GM12878 (cell line): ENCODE measurements around the gene SAMSN1. TPM values are rescaled to one million over a fixed set of nuclear protein-coding genes. Genes with fewer than 3 reads are reported as not detected.

Experiments used
- ATAC-seq: fragments of 200-7000 bp; cut with Tn5 transposase; 3 replicates; pipeline ENCODE4 v1.9.1; 2020; ENCODE audit warnings: mild to moderate bottlenecking, moderate library complexity
- BruUV-seq: library from RNA; stranded (reverse); fragments of 400-500 nt; replicated peaks from 2 replicates; lab custom pipeline; 2021; lab: Mats Ljungman, UMichigan
- CTCF ChIA-PET: fragments of 300-600 bp; sonication (Branson Sonifier 250); formaldehyde crosslinking; extraction: SDS; loops from one replicate; lab custom pipeline; 2021; ENCODE audit warnings: inconsistent platforms; lab: Yijun Ruan, JAX
- POLR2A ChIA-PET: fragments of 350-600 bp; formaldehyde crosslinking; extraction: SDS; loops from one replicate; lab custom pipeline; 2021; ENCODE audit warnings: inconsistent platforms; lab: Charles Lee
- RAD21 ChIA-PET: fragments of 300-600 bp; sonication (Branson Sonifier 250); formaldehyde crosslinking; loops from one replicate; lab custom pipeline; 2023; ENCODE audit warnings: antibody characterized with exemption; ENCODE audit not compliant: unreplicated experiment; lab: Charles Lee
- SMC1A ChIA-PET: fragments of 300-600 bp; sonication (Branson Sonifier 250); formaldehyde crosslinking; loops from one replicate; lab custom pipeline; 2023; ENCODE audit not compliant: unreplicated experiment, uncharacterized antibody; lab: Charles Lee
- DNase-seq: peaks from one replicate; pipeline ENCODE4 v3.0.0-alpha.2; 2011; ENCODE audit warnings: low read depth, low spot score
- FAIRE-seq: peaks from 3 replicates; lab custom pipeline; 2011; peaks lifted over from hg19 to GRCh38; lab: Jason Lieb, UNC
- H2AFZ ChIP-seq: 2 replicates; pipeline ENCODE4 v1.6.0; 2011; ENCODE audit warnings: low read depth, low read length, control low read depth; ENCODE audit not compliant: control insufficient read depth
- H3K27ac ChIP-seq: 2 replicates; pipeline ENCODE4 v1.5.1; 2011; ENCODE audit warnings: control low read depth; ENCODE audit not compliant: control insufficient read depth, insufficient read depth
- H3K27me3 ChIP-seq, 2 experiments: replicated peaks in 1 of 2; 2 replicates each; pipeline versions ENCODE4 v1.6.0 to v1.6.1; 2011; ENCODE audit warnings: low read length in 1 of 2; ENCODE audit not compliant: control insufficient read depth in 2 of 2, insufficient read depth in 2 of 2
- H3K36me3 ChIP-seq, 2 experiments: 2 replicates each; pipeline ENCODE4 v1.5.1; 2011; ENCODE audit warnings: low read length in 1 of 2; ENCODE audit not compliant: control insufficient read depth in 2 of 2, insufficient read depth in 2 of 2
- H3K4me1 ChIP-seq: 2 replicates; pipeline ENCODE4 v1.6.1; 2011; ENCODE audit warnings: mild to moderate bottlenecking, low read length, moderate library complexity, mixed read lengths; ENCODE audit not compliant: control insufficient read depth, insufficient read depth
- H3K4me2 ChIP-seq: 2 replicates; pipeline ENCODE4 v1.6.0; 2011; ENCODE audit warnings: control low read depth; ENCODE audit not compliant: control insufficient read depth, insufficient read depth
- H3K4me3 ChIP-seq: fragments of 200-600 bp; sonication (generic); 2 replicates; pipeline ENCODE4 v1.5.1; 2016
- H3K79me2 ChIP-seq: 2 replicates; pipeline ENCODE4 v1.6.0; 2011; ENCODE audit warnings: low read length; ENCODE audit not compliant: control insufficient read depth, insufficient read depth
- H3K9ac ChIP-seq: 2 replicates; pipeline ENCODE4 v1.8.0; 2011; ENCODE audit warnings: low read length, control low read depth, mixed read lengths; ENCODE audit not compliant: control insufficient read depth, insufficient read depth
- H3K9me3 ChIP-seq: replicated peaks from 3 replicates; pipeline ENCODE4 v1.5.1; 2011; ENCODE audit warnings: mild to moderate bottlenecking, low read length; ENCODE audit not compliant: control insufficient read depth, insufficient read depth
- H4K20me1 ChIP-seq: 2 replicates; pipeline ENCODE4 v1.6.0; 2011; ENCODE audit not compliant: control insufficient read depth, insufficient read depth
- in situ Hi-C: fragments of 300-500 bp; cut with MboI; formaldehyde crosslinking; loops from 9 replicates; pipeline ENCODE4 v1.14.3; 2018; ENCODE audit warnings: mixed read lengths
- intact Hi-C: fragments of 100-400 bp; cut with micrococcal nuclease; formaldehyde crosslinking; loops from one replicate; pipeline ENCODE4 v1.14.2; 2022; ENCODE audit not compliant: unreplicated experiment
- polyA plus RNA-seq, 11 experiments: library from polyadenylated mRNA; depleted of rRNA in 4 of 11; unstranded in 6 of 11; stranded (reverse) in 5 of 11; fragments of >200 nt; fragmentation: Nextera tagmentation in 4 of 11; fragmentation: Illumina TruSeq in 1 of 11; extraction: Ambion mirVana in 4 of 11; extraction: Trizol in 1 of 11; gene quantifications; 1 replicate in 1 of 11; 2 replicates in 10 of 11; pipeline versions ENCODE4 v1.2.1 to v1.2.3, GENCODE V29; 2011 to 2016; ENCODE audit warnings: inconsistent platforms in 2 of 11, missing spikeins in 2 of 11, low read depth in 1 of 11
- total RNA-seq, 4 experiments: library from RNA; depleted of rRNA in 3 of 4; stranded (reverse); fragments of >200 nt in 3 of 4; fragmentation: Illumina TruSeq in 1 of 4; extraction: Trizol in 1 of 4; gene quantifications; 2 replicates each; pipeline versions ENCODE4 v1.2.1 to v1.2.3, GENCODE V29; 2013 to 2021
- TF ChIP-seq, protein P1 (sequence below): fragments of 150-350 bp; IDR thresholded peaks from 2 replicates; pipeline ENCODE4 v1.6.1; 2016; ENCODE audit warnings: low read depth, low read length
- TF ChIP-seq, protein P2 (sequence below): fragments of 450-650 bp; IDR thresholded peaks from 2 replicates; pipeline ENCODE4 v1.6.1; 2017; ENCODE audit warnings: mild to moderate bottlenecking, moderate library complexity
- TF ChIP-seq, protein P3 (sequence below): fragments of 450-650 bp; formaldehyde crosslinking; IDR thresholded peaks from 2 replicates; pipeline ENCODE4 v1.4.0; 2022; ENCODE audit warnings: mild to moderate bottlenecking, moderate library complexity
- TF ChIP-seq, protein P4 (sequence below): fragments of 450-650 bp; IDR thresholded peaks from 2 replicates; pipeline ENCODE4 v1.6.1; 2017; ENCODE audit warnings: mild to moderate bottlenecking, moderate library complexity

SAMSN1 gene
- total and polyA plus RNA-seq, 10 of the 15 experiments (the other 5 are each of a cell fraction or from before 2014, with no cell fraction given) = 23.2 to 102 (median 44.9) TPM

DNA sequence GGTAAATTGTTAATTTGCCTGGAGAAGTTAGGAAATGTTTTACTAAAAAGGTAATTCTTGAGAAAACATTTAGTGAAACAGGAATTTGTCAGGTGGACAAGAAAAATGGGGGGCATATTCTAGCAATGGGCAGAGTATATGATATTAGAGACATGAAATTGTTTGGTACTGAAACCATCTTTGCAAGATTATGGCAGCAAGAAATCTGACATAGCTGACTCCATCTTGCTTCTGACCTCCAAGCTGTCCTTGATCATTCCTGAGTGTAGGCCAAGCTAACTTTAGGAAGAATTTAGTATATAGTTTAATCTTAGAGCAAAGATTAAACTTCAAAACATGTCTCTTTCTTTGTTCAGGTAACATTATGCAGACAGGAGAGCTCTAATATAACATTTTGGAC is 14.0 kb upstream of the SAMSN1 start:
- Histone ChIP-seq H3K27ac (no peak overlapping the region), H3K79me2 (no peaks in the 10 kb centered on the region), H3K4me1 (peaks cover 19% of the 10 kb centered on the region), H3K27me3 (no peaks in the 10 kb centered on the region), H3K4me2 (no peak overlapping the region), H3K36me3 (no peaks in the 10 kb centered on the region), H2AFZ (no peak overlapping the region), H3K4me3 (no peak overlapping the region), H3K9me3 (peaks cover 5% of the 10 kb centered on the region; the same call in 2 of the 3 replicates), H3K9ac (no peak overlapping the region), H4K20me1 (no peaks in the 10 kb centered on the region)
- intact Hi-C loops = no loop called here
- no peak for FAIRE-seq
- DNase-seq = no peak
- SMC1A ChIA-PET = interaction anchor here (0.7 to 1.1 kb wide), 4 partner anchors 11 to 128 kb away, joined by 3 to 5 read pairs (median 3); no protein-coding TSS in a partner anchor
- in situ Hi-C loops = no loop called here
- POLR2A ChIA-PET = interaction anchor here (1.7 kb wide), 1 partner anchor 9 kb away, joined by 6 read pairs; no protein-coding TSS in a partner anchor
- RAD21 ChIA-PET = interaction anchor here (1.0 kb wide), 1 partner anchor 11 kb away, joined by 3 read pairs; no protein-coding TSS in a partner anchor
- no peak for ATAC-seq
- BruUV-seq = no TSS peak
- TF ChIP-seq, protein P1, sequence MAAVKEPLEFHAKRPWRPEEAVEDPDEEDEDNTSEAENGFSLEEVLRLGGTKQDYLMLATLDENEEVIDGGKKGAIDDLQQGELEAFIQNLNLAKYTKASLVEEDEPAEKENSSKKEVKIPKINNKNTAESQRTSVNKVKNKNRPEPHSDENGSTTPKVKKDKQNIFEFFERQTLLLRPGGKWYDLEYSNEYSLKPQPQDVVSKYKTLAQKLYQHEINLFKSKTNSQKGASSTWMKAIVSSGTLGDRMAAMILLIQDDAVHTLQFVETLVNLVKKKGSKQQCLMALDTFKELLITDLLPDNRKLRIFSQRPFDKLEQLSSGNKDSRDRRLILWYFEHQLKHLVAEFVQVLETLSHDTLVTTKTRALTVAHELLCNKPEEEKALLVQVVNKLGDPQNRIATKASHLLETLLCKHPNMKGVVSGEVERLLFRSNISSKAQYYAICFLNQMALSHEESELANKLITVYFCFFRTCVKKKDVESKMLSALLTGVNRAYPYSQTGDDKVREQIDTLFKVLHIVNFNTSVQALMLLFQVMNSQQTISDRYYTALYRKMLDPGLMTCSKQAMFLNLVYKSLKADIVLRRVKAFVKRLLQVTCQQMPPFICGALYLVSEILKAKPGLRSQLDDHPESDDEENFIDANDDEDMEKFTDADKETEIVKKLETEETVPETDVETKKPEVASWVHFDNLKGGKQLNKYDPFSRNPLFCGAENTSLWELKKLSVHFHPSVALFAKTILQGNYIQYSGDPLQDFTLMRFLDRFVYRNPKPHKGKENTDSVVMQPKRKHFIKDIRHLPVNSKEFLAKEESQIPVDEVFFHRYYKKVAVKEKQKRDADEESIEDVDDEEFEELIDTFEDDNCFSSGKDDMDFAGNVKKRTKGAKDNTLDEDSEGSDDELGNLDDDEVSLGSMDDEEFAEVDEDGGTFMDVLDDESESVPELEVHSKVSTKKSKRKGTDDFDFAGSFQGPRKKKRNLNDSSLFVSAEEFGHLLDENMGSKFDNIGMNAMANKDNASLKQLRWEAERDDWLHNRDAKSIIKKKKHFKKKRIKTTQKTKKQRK = no peak
- TF ChIP-seq, protein P2, sequence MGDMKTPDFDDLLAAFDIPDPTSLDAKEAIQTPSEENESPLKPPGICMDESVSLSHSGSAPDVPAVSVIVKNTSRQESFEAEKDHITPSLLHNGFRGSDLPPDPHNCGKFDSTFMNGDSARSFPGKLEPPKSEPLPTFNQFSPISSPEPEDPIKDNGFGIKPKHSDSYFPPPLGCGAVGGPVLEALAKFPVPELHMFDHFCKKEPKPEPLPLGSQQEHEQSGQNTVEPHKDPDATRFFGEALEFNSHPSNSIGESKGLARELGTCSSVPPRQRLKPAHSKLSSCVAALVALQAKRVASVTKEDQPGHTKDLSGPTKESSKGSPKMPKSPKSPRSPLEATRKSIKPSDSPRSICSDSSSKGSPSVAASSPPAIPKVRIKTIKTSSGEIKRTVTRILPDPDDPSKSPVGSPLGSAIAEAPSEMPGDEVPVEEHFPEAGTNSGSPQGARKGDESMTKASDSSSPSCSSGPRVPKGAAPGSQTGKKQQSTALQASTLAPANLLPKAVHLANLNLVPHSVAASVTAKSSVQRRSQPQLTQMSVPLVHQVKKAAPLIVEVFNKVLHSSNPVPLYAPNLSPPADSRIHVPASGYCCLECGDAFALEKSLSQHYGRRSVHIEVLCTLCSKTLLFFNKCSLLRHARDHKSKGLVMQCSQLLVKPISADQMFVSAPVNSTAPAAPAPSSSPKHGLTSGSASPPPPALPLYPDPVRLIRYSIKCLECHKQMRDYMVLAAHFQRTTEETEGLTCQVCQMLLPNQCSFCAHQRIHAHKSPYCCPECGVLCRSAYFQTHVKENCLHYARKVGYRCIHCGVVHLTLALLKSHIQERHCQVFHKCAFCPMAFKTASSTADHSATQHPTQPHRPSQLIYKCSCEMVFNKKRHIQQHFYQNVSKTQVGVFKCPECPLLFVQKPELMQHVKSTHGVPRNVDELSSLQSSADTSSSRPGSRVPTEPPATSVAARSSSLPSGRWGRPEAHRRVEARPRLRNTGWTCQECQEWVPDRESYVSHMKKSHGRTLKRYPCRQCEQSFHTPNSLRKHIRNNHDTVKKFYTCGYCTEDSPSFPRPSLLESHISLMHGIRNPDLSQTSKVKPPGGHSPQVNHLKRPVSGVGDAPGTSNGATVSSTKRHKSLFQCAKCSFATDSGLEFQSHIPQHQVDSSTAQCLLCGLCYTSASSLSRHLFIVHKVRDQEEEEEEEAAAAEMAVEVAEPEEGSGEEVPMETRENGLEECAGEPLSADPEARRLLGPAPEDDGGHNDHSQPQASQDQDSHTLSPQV = peak; percentile 62; the same call in 1 of the 2 replicates
- TF ChIP-seq, protein P3, sequence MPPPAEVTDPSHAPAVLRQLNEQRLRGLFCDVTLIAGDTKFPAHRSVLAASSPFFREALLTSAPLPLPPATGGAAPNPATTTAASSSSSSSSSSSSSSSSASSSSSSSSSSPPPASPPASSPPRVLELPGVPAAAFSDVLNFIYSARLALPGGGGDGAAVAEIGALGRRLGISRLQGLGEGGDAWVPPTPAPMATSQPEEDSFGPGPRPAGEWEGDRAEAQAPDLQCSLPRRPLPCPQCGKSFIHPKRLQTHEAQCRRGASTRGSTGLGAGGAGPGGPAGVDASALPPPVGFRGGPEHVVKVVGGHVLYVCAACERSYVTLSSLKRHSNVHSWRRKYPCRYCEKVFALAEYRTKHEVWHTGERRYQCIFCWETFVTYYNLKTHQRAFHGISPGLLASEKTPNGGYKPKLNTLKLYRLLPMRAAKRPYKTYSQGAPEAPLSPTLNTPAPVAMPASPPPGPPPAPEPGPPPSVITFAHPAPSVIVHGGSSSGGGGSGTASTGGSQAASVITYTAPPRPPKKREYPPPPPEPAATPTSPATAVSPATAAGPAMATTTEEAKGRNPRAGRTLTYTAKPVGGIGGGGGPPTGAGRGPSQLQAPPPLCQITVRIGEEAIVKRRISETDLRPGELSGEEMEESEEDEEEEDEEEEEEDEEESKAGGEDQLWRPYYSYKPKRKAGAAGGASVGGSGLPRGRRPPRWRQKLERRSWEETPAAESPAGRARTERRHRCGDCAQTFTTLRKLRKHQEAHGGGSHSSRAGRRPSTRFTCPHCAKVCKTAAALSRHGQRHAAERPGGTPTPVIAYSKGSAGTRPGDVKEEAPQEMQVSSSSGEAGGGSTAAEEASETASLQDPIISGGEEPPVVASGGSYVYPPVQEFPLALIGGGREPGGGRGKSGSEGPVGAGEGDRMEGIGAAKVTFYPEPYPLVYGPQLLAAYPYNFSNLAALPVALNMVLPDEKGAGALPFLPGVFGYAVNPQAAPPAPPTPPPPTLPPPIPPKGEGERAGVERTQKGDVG (CRISPR knock-in tag) = 0 out of 2 replicates have a peak, but pooled peaks have one; percentile 65
- TF ChIP-seq, protein P4, sequence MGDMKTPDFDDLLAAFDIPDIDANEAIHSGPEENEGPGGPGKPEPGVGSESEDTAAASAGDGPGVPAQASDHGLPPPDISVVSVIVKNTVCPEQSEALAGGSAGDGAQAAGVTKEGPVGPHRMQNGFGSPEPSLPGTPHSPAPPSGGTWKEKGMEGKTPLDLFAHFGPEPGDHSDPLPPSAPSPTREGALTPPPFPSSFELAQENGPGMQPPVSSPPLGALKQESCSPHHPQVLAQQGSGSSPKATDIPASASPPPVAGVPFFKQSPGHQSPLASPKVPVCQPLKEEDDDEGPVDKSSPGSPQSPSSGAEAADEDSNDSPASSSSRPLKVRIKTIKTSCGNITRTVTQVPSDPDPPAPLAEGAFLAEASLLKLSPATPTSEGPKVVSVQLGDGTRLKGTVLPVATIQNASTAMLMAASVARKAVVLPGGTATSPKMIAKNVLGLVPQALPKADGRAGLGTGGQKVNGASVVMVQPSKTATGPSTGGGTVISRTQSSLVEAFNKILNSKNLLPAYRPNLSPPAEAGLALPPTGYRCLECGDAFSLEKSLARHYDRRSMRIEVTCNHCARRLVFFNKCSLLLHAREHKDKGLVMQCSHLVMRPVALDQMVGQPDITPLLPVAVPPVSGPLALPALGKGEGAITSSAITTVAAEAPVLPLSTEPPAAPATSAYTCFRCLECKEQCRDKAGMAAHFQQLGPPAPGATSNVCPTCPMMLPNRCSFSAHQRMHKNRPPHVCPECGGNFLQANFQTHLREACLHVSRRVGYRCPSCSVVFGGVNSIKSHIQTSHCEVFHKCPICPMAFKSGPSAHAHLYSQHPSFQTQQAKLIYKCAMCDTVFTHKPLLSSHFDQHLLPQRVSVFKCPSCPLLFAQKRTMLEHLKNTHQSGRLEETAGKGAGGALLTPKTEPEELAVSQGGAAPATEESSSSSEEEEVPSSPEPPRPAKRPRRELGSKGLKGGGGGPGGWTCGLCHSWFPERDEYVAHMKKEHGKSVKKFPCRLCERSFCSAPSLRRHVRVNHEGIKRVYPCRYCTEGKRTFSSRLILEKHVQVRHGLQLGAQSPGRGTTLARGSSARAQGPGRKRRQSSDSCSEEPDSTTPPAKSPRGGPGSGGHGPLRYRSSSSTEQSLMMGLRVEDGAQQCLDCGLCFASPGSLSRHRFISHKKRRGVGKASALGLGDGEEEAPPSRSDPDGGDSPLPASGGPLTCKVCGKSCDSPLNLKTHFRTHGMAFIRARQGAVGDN = peak; percentile 51; the same call in 1 of the 2 replicates
- CTCF ChIA-PET = no interaction called here
